Ishikawa (cell line): ENCODE data around the gene CLIC2.

Experiments used
- CEBPB ChIP-seq: IDR thresholded peaks from 2 replicates; pipeline ENCODE4 v1.6.1; 2012
- CREB1 ChIP-seq: IDR thresholded peaks from 2 replicates; pipeline ENCODE4 v1.6.1; 2012; ENCODE audit warnings: low read depth
- FOXM1 ChIP-seq: IDR thresholded peaks from 2 replicates; pipeline ENCODE4 v1.6.1; 2012; ENCODE audit warnings: low read depth, borderline replicate concordance
- TCF12 ChIP-seq: IDR thresholded peaks from 2 replicates; pipeline ENCODE4 v1.6.1; 2012; ENCODE audit warnings: low read depth
- TEAD4 ChIP-seq: IDR thresholded peaks from 2 replicates; pipeline ENCODE4 v1.6.1; 2012
- TF ChIP-seq, protein P1 (sequence below): IDR thresholded peaks from 2 replicates; pipeline ENCODE4 v1.6.1; 2012
- TF ChIP-seq, protein P2 (sequence below): IDR thresholded peaks from 2 replicates; pipeline ENCODE4 v1.6.1; 2012; ENCODE audit warnings: low read depth, mild to moderate bottlenecking

DNA sequence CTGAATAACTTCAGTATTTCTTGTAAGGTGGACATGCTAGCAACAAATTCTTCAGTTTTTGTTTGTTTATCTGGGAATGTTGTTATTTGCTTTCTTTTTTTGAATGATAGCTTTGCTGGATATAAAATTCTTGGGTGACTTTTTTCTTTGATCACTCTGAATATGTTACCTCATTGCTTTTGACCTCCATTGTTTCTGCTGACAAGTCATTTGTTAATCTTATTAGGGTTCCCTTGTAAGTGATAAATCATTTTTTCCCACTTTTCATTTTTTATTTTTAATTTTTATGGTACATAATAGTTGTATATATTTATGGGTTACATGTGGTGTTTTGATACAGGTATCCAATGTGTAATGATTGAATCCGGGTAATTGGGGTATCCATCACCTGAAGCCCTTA is 63.4 kb downstream of the CLIC2 start:
- TF ChIP-seq, protein P1, sequence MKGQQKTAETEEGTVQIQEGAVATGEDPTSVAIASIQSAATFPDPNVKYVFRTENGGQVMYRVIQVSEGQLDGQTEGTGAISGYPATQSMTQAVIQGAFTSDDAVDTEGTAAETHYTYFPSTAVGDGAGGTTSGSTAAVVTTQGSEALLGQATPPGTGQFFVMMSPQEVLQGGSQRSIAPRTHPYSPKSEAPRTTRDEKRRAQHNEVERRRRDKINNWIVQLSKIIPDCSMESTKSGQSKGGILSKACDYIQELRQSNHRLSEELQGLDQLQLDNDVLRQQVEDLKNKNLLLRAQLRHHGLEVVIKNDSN, result no peak
- TF ChIP-seq CEBPB, result no peak
- no peak for TF ChIP-seq TCF12
- no peak for TF ChIP-seq FOXM1
- TF ChIP-seq TEAD4, result no peak
- TF ChIP-seq, protein P2, sequence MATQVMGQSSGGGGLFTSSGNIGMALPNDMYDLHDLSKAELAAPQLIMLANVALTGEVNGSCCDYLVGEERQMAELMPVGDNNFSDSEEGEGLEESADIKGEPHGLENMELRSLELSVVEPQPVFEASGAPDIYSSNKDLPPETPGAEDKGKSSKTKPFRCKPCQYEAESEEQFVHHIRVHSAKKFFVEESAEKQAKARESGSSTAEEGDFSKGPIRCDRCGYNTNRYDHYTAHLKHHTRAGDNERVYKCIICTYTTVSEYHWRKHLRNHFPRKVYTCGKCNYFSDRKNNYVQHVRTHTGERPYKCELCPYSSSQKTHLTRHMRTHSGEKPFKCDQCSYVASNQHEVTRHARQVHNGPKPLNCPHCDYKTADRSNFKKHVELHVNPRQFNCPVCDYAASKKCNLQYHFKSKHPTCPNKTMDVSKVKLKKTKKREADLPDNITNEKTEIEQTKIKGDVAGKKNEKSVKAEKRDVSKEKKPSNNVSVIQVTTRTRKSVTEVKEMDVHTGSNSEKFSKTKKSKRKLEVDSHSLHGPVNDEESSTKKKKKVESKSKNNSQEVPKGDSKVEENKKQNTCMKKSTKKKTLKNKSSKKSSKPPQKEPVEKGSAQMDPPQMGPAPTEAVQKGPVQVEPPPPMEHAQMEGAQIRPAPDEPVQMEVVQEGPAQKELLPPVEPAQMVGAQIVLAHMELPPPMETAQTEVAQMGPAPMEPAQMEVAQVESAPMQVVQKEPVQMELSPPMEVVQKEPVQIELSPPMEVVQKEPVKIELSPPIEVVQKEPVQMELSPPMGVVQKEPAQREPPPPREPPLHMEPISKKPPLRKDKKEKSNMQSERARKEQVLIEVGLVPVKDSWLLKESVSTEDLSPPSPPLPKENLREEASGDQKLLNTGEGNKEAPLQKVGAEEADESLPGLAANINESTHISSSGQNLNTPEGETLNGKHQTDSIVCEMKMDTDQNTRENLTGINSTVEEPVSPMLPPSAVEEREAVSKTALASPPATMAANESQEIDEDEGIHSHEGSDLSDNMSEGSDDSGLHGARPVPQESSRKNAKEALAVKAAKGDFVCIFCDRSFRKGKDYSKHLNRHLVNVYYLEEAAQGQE, result no peak
- TF ChIP-seq CREB1, result no peak
